Measurements from ENCODE around the gene MAP3K7. TPM values are rescaled to one million over a fixed set of nuclear protein-coding genes. Genes with fewer than 3 reads are reported as not detected.

The MAP3K7 gene
- total and polyA plus RNA-seq, 2 of the 13 experiments (the other 11 are each of a cell fraction or from before 2014, with no cell fraction given): 24.1 to 24.4 TPM

GRCh38 chr6:90586836-90587638 is at the start of gene MAP3K7 (continued):
- TF ChIP-seq SSRP1 (CRISPR knock-in tag; IDR thresholded peaks at IDR 0.05) (no peak), HDAC1 (CRISPR knock-in tag; IDR thresholded peaks at IDR 0.05) (peak; percentile 97), KAT8 (CRISPR knock-in tag; IDR thresholded peaks at IDR 0.05) (peak; percentile 99), HMG20A (CRISPR knock-in tag; IDR thresholded peaks at IDR 0.05; ENCODE audit: borderline replicate concordance) (no peak), ZNF703 (CRISPR knock-in tag; IDR thresholded peaks at IDR 0.05; ENCODE audit: borderline replicate concordance) (peak; percentile 21; the same call in 1 of the 2 replicates), KLF11 (CRISPR knock-in tag; IDR thresholded peaks at IDR 0.05) (peak; percentile 41; the same call in 1 of the 2 replicates), EED (CRISPR knock-in tag; IDR thresholded peaks at IDR 0.05) (peak; percentile 61; the same call in 1 of the 2 replicates), CREB3 (CRISPR knock-in tag; IDR thresholded peaks at IDR 0.05) (no peak), ZNF264 (CRISPR knock-in tag; IDR thresholded peaks at IDR 0.05) (no peak; the same call in none of the 2 replicates), ASH2L (IDR thresholded peaks at IDR 0.05; ENCODE audit: insufficient read length, low read depth, low read length) (peak; percentile 98), YY1 (IDR thresholded peaks at IDR 0.05; ENCODE audit: insufficient read depth, insufficient replicate concordance, low read depth, low read length) (peak; percentile 78), SKIL (CRISPR knock-in tag; IDR thresholded peaks at IDR 0.05; ENCODE audit: borderline replicate concordance) (no peak), ZBTB43 (CRISPR knock-in tag; conservative IDR thresholded peaks at IDR 0.05) (0 out of 2 replicates have a peak, but pooled peaks have one; percentile 31), ZFP37 (CRISPR knock-in tag; IDR thresholded peaks at IDR 0.05; ENCODE audit: borderline replicate concordance) (no peak), ZNF614 (CRISPR knock-in tag; IDR thresholded peaks at IDR 0.05; ENCODE audit: borderline replicate concordance) (peak; percentile 51; the same call in 1 of the 2 replicates), ATF3 (CRISPR knock-in tag; IDR thresholded peaks at IDR 0.05) (no peak)
